ENCODE data around the gene FOXP4. TPM values are rescaled to one million over a fixed set of nuclear protein-coding genes. Genes with fewer than 3 reads are reported as not detected.

FOXP4 gene
- total RNA-seq, 1 experiment from 2014 or later = 2.3 TPM

DNA sequence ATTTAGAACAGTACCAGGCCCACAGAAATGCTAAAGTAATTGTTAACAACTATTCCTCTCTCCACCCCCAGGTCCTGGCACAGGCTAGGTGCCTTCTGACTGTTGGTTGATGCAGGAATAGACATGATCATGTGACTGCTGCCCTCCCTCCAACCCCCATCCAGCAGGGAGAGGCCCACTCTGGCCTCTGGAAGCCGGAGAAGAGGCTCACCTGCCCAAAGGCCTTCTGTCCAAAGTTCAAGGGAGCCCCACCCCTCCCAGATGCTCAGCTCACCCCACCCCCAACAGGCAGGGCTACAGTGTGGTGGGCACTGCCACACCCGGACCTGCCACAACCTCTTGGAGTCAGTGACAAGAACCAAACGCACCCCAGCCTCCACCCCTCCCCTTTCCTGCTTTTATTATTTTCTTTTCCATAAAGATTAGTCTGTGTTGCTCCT lies 26.9 kb upstream of the FOXP4 start:
- DNase-seq (ENCODE audit: low spot score) = no peak
- in situ Hi-C loops (cut with HindIII; ENCODE audit: low sequenced_read_pairs) = no loop called here

DNA sequence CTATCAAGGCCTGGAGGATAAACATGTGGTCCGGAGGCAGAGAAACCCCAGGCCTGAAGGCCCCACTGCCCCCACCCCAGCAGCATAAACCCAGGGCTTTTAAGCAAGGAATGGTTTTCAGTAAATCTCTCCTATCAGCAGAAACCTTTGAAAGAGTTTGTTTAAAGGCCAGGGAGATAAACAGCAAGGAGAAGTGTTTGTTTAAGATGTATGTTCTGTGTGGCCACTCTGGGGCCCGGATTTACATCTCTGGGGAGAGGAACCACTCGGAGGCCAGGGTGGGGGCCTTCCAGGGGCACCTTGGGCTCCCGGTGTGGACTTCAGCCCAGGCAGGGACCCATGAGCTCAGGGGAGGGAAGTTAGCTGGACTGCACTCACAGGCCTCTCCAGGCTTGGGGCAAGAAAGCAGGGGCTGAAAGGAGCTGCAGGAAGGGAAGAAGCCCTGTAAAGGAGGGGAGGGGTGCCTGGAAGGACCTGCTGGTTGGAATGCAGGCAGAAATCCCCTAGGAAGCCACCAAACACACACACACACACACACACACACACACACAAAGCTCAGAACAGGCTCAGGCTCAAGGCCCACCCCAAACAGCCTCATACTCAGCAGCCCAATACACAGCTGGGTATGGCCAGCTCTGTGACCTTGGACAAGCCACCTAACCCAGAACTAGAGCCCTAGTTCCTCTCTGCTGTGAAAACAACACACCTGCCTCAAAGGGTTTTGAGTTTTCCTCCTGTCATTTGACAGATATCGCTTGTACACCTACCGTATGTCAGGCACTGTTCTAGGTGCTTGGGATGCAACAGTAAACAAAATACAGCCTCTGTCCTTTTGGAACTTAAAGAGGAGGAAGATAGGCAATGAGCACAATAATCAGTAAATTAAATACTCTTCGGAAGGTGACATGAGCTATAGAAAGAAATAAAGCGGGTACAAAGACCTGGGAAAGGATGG lies 26.2 kb upstream of the FOXP4 start:
- DNase-seq (ENCODE audit: low spot score) = no peak
- in situ Hi-C loops (cut with HindIII; ENCODE audit: low sequenced_read_pairs) = no loop called here

DNA sequence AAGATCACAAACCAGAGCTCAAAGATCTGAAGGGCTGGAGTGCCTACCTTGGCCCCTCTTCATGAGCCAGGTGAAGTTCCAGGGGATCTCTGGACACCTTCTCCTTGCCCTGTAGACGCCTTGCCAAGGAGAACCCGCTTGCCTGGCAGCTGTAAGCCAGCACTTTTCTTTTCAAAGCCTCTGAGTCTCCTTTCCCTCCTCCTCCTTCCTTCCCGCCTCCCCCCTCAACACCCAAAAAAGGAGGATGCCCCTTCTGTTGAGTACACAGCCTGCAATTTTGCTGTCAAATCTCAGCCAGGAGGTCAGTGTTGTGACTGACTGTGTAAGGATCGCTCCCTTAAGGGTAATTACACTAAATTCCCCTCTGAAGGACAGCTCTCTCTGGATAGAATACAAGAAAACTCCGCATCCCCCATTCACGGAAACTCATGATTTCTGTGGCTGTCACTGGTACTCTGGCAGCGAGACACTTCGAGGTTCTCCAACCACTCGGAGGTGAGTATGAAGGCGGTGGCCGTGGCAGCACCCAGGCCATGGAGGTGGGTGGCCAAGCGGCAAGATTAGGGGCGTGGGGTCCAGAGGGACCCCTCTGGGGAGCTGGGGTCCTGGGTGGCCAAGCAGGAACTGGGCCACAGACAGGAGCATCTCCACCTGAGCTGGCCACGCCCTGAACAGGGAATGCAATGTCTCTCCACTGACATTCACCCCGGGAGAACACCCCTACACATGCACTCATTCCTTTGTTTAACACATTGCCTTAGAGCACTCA lies 23.2 kb upstream of the FOXP4 start:
- DNase-seq (ENCODE audit: low spot score) = no peak
- in situ Hi-C loops (cut with HindIII; ENCODE audit: low sequenced_read_pairs) = no loop called here

DNA sequence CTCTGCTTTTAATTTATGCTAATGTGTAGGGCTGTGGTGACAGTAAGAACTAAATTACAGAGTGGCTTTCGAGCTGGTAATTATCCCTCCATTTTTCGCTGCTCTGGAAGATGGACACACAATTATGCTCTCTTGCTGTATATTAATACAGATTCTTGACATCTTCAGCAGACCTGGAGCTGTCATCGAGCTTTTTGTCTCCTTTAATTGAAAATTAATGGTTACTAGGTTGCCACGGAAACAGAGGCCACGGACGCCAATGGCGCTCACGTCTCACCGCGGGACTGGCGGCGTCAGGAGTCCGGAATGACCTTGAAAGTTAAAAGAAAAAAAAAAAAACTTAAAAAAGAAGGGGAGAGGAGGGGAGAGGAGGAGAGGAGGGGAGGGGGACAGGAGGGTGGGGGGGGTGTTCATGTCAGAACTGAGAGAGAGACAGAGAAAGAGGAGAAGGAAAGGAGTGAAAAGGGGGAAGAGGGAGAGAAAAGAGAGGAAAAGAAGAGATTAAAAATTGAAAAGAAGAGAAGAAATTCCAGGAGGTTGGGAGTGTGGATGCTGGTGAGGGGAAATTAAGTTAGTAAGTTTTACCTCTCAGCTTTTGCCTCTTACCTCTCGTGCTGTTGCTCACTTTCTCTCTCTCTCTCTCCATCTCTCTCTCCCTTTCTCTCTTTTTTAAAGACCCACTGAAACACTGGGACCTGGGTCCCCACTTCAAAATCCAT lies 22.1 kb upstream of the FOXP4 start:
- in situ Hi-C loops (cut with HindIII; ENCODE audit: low sequenced_read_pairs) = no loop called here
- DNase-seq (ENCODE audit: low spot score) = no peak

DNA sequence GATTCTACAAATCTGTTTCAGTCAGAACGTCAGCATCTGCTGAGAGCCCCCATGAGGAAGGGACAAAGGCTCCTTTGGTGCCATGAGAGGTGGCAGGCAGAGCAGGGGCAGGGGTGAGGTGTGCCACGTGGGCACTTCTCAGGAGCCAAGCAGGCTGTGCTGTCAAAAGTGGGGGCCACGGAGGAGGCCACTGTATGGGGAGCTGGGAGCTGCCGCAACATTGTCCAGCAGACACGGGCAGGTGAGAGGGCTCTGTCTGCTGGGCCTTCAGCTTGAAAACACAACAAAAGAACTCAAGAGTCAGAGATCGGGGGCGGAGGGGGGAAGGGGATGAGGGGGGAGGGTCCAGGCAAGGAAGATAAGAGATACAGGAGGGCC lies 21.6 kb upstream of the FOXP4 start:
- in situ Hi-C loops (cut with HindIII; ENCODE audit: low sequenced_read_pairs) = no loop called here

DNA sequence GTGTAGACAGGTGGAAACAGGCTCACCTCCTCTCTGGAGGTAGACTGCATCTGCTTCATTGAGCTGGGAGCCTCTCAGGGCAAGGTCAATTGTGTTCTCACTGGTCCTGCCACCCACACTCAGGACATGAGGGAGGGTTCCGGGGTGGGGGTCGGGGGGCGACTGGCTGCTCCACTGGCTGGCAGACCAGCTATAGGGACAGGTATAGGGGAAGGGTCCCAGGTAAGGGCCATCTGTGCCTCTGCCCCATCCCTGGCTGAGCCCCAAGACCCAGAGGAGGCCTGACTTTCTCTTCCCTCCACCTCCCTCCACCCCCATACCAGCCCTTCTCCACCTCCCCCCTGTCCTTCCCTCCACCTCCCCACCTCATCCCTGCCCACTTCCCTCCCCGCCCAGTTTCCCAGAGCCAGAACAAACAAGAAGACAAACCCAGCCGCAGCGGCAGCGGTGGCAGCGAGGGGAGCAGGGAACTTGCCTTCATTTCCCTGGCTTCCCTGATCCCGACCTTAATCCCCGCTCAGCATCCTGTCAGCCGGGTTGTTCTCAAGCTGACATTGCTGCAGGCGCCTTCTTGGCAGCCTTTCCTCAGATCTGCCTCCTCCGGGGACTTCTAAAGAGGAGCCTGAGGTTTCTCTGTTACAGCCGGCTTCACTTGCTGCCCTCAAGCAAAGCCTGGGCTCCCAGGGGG lies 18.3 kb upstream of the FOXP4 start:
- no peak for DNase-seq (ENCODE audit: low spot score)
- in situ Hi-C loops (cut with HindIII; ENCODE audit: low sequenced_read_pairs) = no loop called here

More for the DNA sequence above, 21.6 kb upstream of the FOXP4 start:
- no peak for DNase-seq (ENCODE audit: low spot score)

DNA sequence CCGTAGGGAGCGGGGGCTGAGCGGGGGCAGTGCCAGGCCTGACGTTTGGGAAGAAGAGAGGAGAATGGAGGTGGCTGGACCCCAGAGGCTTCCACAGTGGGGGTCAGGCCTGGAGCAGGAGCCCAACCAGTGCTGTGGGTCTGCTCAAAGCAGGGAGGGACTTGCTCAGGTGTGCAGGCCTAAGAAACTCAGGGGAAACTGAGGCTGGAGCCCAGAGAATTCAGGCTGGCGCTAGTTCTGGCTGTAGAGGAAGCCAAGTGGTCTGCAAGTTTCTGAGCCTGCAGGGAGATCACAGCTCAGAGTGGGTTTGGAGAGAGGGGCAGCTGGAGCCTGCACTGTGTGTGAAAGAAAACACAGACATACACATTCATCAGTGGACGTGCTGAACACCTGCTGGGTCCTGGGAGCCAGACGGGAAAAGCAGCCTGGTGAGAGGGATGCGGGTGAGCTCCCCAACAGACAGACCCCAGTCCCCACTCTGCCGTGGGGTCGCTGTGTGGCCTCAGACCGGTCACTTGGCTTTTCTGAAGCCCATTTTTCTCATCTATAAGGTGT lies 17.7 kb upstream of the FOXP4 start:
- no peak for DNase-seq (ENCODE audit: low spot score)
- in situ Hi-C loops (cut with HindIII; ENCODE audit: low sequenced_read_pairs) = no loop called here

DNA sequence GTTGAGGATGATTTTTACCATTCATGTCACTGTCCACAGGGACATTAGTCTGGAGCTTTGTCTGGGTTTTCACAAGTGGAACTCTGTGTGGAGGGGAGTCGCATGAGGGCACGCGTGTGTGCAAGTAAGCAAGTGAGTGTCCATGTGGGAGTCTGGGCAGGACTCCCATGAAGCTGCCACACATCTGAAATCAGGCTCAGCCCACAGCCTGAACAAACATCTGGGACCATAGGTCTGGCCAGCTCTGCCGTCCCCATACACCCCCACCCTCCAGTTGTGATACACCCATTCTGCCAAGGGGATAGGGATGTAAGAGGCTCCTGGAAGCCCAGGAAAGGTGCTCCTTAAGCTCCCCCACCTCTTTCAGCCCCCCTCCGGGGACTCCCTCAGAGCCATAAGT lies 17.1 kb upstream of the FOXP4 start:
- no peak for DNase-seq (ENCODE audit: low spot score)
- in situ Hi-C loops (cut with HindIII; ENCODE audit: low sequenced_read_pairs) = no loop called here

DNA sequence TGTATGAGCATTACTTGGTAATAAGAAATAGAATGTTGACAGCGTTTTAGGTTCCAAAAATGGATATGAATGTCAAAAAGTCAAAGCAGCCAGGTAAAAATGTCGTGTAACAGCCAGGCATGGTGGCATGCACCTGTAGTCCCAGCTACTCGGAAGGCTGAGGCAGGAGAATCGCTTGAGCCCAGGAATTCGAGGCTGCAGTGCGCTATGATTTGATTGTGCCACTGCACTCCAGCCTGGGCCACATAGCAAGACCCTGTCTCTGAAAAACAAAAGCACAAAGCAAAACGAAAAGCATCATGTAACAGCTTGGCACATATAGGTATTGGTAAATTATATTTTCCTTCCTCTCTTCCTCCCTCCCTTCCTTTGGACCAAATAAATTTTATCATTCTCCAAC lies 16.2 kb upstream of the FOXP4 start:
- DNase-seq (ENCODE audit: low spot score) = no peak
- in situ Hi-C loops (cut with HindIII; ENCODE audit: low sequenced_read_pairs) = no loop called here

DNA sequence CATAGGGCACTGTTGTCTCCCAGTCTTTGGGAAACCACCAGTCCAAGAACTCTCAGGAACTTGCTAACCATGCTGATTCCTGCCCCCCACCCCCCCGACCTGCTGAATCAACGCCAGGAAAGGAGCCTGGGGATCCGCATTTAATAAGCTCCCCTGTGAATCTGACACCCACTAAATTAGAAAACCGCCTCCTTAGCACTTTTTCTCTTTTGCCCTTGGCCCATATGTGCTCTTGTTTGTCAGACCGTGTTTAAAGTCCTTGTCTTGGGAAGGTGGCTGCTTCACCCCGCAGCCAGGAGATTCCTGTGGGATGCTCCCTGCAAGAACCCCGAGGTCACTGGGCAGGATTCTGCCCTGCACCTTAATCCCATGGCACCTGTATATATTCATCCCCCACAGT lies 15.7 kb upstream of the FOXP4 start:
- in situ Hi-C loops (cut with HindIII; ENCODE audit: low sequenced_read_pairs) = no loop called here
- DNase-seq (ENCODE audit: low spot score) = no peak

DNA sequence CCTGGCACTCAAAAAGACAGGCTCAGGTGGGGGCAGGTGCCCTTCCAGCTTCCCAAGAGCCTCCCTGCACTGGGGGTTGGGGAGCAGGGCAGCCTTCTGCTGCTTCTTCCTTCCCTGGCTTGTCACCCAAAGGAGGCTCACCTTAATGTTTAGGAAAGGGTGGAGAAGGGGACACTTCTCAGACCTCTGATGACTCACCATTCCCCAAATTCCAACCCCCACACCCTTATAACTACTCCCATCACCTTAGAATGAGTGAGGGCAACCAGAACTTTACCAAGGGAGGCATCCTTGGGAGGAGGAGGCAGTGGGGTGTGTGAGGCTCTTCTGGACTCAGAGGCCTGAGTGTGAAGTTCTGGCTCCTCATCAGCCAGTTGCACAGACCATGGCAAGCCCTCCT lies 15.2 kb upstream of the FOXP4 start:
- in situ Hi-C loops (cut with HindIII; ENCODE audit: low sequenced_read_pairs) = no loop called here
- no peak for DNase-seq (ENCODE audit: low spot score)

DNA sequence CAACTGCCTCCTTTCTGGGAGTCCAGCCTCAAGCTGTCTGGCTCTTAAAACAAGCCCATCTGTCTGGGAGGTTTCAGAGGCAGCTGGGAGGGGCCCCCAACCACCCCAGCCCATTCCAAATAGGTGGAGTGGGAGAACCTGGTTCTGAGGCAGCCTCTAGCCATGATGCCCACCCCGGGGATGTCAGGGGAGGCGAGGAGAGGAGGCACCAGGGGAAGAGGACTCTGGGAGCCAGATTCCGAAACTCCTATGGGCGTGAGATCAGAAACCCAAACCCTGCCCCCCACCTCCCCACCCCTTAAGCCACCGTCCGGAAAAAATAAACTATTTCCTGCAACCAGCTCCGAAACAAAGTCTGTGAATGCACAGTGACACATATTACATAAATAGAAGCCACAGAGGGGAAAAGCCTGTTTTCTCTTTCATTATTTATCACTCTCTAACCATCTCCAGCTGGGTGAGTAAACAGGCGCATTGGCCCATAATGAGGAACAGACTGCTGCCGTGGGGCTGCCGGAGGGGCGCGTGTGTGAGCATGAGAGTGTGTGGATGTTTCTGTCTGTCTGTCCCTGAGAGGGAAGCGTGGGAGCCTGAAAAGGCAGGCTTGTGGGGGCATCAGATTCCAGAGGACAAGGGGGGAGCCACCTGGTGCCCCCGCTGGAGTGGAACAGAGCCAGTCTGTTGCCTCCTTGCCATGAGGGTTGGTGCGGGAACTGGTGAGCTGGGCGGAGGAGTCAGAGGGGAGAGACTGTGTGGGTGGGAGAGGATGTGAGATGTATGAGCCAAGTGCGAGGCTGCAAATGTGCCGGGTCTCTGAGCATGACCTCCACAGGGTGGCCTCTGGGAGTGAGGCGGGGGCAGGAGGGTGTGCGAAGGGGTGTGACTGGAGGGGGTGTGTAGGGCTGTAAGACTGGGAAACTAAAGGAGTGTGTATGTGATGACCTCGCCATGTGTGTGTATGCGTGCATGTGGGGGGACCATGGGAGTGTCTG lies 14.3 kb upstream of the FOXP4 start:
- DNase-seq (ENCODE audit: low spot score) = no peak
- in situ Hi-C loops (cut with HindIII; ENCODE audit: low sequenced_read_pairs) = no loop called here

DNA sequence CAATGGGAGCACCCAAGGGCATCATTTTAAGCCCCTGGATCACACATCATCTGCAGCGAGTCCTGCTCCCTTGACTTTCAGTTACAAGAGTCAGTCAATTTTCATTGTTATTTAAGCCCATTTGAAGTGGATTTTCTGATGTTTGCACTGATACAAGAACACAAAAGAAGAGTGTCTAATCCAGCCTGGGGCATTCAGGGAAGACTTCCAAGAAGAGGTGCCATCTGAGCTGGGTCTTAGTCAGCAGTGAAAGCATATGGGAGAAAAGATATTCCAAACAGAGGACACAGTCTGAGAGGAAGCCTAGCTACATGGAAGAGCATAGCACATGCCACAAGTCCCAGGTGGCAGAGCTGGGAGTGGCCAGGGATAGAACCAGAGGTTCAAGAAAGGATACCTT lies 10.4 kb upstream of the FOXP4 start:
- no peak for DNase-seq (ENCODE audit: low spot score)
- in situ Hi-C loops (cut with HindIII; ENCODE audit: low sequenced_read_pairs) = no loop called here

DNA sequence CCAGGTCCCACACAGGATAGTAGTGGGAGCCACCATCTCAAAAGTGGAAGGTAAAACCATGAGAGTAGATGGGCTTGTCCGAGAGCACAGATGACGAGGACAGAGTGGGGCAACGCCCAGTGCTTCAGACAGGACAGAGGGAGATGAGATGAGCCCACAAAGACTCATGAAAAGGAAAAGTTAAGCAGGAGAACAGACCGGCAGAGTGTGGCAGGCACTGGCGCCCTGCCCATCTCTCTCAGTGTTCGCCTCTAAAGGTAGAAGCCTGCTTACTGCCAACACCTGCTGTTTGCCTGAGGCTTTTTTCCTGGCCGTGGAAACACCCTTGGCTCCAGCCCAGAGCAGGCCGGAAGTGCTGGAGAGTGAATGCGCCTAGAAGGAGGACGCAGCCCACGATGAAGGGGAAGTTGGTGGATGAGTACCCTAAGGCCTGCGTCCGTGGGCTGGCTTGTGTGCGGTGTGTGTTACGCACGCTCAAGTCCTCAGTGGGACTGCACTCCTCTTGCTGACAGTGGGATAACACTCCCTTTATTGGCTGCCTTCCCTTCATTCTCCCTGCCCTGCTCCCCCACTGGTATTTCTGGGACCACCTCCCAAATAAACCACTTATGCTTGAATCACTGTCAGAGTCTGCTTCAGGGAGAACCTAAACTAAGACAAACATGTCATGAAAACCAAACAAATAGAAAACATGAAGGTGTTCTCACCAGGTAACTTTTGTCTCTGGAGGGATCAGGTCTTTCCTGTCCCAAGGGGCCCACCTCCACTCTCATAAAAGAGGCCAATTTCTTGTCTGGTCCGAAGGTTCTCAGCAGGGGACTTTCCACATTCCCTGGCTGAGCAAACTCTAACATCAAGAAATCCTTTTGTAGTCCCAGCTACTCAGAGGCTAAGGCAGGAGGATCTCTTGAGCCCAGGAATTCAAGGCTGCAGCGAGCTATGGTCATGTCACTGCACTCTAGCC lies 9.1 kb upstream of the FOXP4 start:
- in situ Hi-C loops (cut with HindIII; ENCODE audit: low sequenced_read_pairs) = no loop called here
- DNase-seq (ENCODE audit: low spot score) = peak; percentile 32

DNA sequence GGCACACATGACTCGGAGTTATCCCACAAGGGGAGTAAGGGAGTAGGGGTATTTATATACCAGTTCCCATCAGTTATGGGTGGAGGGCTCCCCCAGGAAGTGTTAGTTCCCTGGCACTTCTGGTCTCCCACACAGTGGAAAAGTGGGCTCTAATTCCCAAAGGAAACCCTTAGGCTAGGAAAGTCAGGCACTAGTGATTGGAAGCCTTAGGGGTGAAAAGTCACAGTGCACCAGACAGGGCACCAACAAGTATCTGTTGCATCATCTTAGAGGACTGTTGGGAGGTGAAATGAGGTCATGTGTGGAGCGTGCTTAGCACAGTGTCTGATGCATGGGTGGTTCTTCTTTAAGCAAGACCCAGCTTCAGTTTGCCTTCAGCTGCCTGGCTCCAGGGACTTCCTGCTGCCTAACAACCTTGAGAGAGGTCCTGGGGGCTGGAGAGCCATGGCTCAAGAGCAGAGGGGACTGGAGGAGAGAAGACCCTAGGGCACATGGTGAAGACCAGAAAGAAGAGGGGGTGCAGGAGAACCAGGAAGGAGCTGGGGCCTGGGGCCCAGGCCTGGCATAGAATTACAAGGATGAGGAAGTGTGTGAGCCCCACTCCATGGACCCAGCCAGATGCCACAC lies 7.5 kb upstream of the FOXP4 start:
- in situ Hi-C loops (cut with HindIII; ENCODE audit: low sequenced_read_pairs) = no loop called here
- DNase-seq (ENCODE audit: low spot score) = no peak

DNA sequence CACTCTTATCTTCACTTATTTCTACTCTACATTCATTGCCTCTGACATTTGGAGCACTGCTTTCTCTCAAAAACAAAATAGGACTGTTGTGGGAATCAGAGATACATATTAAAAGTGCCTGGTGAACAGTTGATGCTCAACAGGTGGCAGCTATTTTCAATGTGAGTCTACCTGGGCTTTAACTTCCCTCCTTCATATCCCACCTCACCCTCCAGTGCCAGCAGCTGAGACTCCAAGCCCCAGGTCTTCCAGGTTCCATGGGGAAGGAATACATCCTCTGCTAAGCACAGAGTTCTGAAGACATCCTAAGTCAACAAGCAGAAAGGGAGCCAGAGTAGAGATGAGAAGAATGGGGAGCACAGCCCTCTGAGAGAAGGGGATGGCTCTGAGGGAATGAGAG lies 7.0 kb upstream of the FOXP4 start:
- DNase-seq (ENCODE audit: low spot score) = no peak
- in situ Hi-C loops (cut with HindIII; ENCODE audit: low sequenced_read_pairs) = no loop called here

Data from G401 (cell line).